Measurements from ENCODE around the gene LCN2. TPM values are rescaled to one million over a fixed set of nuclear protein-coding genes. Genes with fewer than 3 reads are reported as not detected.

The LCN2 gene
- 430 and 537 TPM in 2 replicates for total RNA-seq (2021)
- Bru-seq, nascent RNA: percentile 96 among the genes with signal in this experiment
- percentile 95 among the genes with signal in this experiment for BruChase-seq, experiment 1, labeled RNA remaining after a 2-hour chase
- BruChase-seq, experiment 2, labeled RNA remaining after a 6-hour chase: percentile 98 among the genes with signal in this experiment
- long read RNA-seq, transcript LCN2-201 (7 exons, 822 nt): major isoform, 210 of 282 reads
- long read RNA-seq, partial matches to known transcripts: 34 of 282 reads
- long read RNA-seq, other reads (novel, unspliced or antisense): 33 of 282 reads

GRCh38 chr9:128149001-128149701 is at the start of gene LCN2:
Gene LCN2, plus strand, starts transcription at chr9:128149453. Its CDS starts 73 bp downstream, at chr9:128149526.
- POLR2A ChIA-PET (ENCODE audit: unreplicated experiment): interaction anchor here (0.6 to 0.8 kb wide), 2 partner anchors 10 to 41 kb away, joined by 5 to 10 read pairs; no protein-coding TSS in a partner anchor
- Histone ChIP-seq H4K20me1 (ENCODE audit: insufficient read depth) (peaks cover 24% of the 10 kb centered on the region), H3K4me2 (peak within 1 kb of the TSS; percentile 100), H3F3A (ENCODE audit: insufficient read depth, low read depth) (peaks cover 81% of the 10 kb centered on the region), H3K36me3 (ENCODE audit: low read depth) (peaks cover 7% of the 10 kb centered on the region; the same call in 1 of the 2 replicates), H3K4me3 (peak within 1 kb of the TSS; percentile 97), H3K27ac (peak within 1 kb of the TSS; percentile 99), H2AFZ (no peak within 1 kb of the TSS), H3K79me2 (ENCODE audit: low read depth) (peaks cover 44% of the 10 kb centered on the region), H3K4me1 (replicated peaks; ENCODE audit: insufficient read depth) (peaks cover 60% of the 10 kb centered on the region), H3K27me3 (ENCODE audit: insufficient read depth, low read depth) (no peaks in the 10 kb centered on the region), H3K9me2 (ENCODE audit: insufficient read depth) (no peaks in the 10 kb centered on the region), H3K9me3 (ENCODE audit: insufficient read depth, low read depth) (no peaks in the 10 kb centered on the region)
- peak; percentile 93 to 96 for DNase-seq
- TF ChIP-seq EZH2 (IDR thresholded peaks at IDR 0.05; ENCODE audit: low read depth) (no peak), CTCF (conservative IDR thresholded peaks at IDR 0.05) (no peak; the same call in 1 of the 2 replicates)
- CTCF ChIA-PET: no interaction called here
- intact Hi-C loops (cut with micrococcal nuclease; ENCODE audit: unreplicated experiment): loop anchor here (1.0 to 5.0 kb wide), 3 partner anchors 12 to 43 kb away; partner anchors contain the start of gene CIZ1
- BruUV-seq (replicated peaks): no TSS peak

- Histone ChIP-seq H3K4me3 (peak overlapping the region; percentile 56; the same call in 1 of the 2 replicates), H3F3A (ENCODE audit: insufficient read depth, low read depth) (peaks cover 21% of the 10 kb centered on the region), H3K79me2 (ENCODE audit: low read depth) (peaks cover 48% of the 10 kb centered on the region), H3K27ac (peak overlapping the region; percentile 82), H2AFZ (no peak overlapping the region), H3K27me3 (ENCODE audit: insufficient read depth, low read depth) (no peaks in the 10 kb centered on the region), H3K4me1 (replicated peaks; ENCODE audit: insufficient read depth) (peaks cover 26% of the 10 kb centered on the region), H4K20me1 (ENCODE audit: insufficient read depth) (peaks cover 9% of the 10 kb centered on the region; the same call in 1 of the 2 replicates), H3K9me3 (ENCODE audit: insufficient read depth, low read depth) (no peaks in the 10 kb centered on the region), H3K9me2 (ENCODE audit: insufficient read depth) (no peaks in the 10 kb centered on the region), H3K4me2 (peak overlapping the region; percentile 98), H3K36me3 (ENCODE audit: low read depth) (no peaks in the 10 kb centered on the region)
- no peak for TF ChIP-seq EZH2 (IDR thresholded peaks at IDR 0.05; ENCODE audit: low read depth)
- CTCF ChIA-PET: interaction anchor here (0.6 to 0.7 kb wide), 3 partner anchors 48 to 154 kb away, joined by 3 to 5 read pairs (median 4); no protein-coding TSS in a partner anchor
- intact Hi-C loops (cut with micrococcal nuclease; ENCODE audit: unreplicated experiment): loop anchor here (2.0 to 5.0 kb wide), 4 partner anchors 21 to 163 kb away; partner anchors contain the start of genes DPM2 and SLC25A25
- POLR2A ChIA-PET (ENCODE audit: unreplicated experiment): interaction anchor here (0.8 kb wide), 1 partner anchor 14 kb away, joined by 8 read pairs; no protein-coding TSS in a partner anchor
- BruUV-seq (replicated peaks): no TSS peak
- no peak for DNase-seq
These were observed 49.2 kb upstream of the LCN2 start for GRCh38 chr9:128099932-128100491.

DNA sequence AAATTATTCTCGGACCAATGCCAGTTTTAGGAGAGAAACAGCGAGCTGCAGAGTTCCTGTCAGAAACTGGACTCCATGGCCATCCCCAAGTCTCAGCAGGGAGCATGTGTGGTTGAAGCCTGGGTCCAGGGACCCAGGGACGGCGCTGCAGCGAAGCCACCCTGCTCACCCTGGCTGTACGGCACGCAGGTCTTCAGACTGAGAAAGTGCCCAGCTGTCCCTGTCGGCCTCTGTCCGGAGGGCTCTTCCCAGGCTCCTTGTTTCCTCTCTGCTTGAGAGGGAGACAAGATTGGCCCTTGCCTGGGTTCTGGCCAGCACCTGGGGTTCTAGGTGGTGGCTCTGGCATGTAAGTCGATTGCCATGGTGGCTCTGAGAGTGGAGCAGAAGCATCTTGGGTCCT is 48.7 kb upstream of the LCN2 start:
- Histone ChIP-seq H3K79me2 (ENCODE audit: low read depth) (peaks cover 43% of the 10 kb centered on the region), H3K9me2 (ENCODE audit: insufficient read depth) (no peaks in the 10 kb centered on the region), H4K20me1 (ENCODE audit: insufficient read depth) (peaks cover 9% of the 10 kb centered on the region; the same call in 1 of the 2 replicates), H3K4me3 (no peak overlapping the region), H3K4me2 (peak overlapping the region; percentile 98), H3K27me3 (ENCODE audit: insufficient read depth, low read depth) (no peaks in the 10 kb centered on the region), H3K9me3 (ENCODE audit: insufficient read depth, low read depth) (no peaks in the 10 kb centered on the region), H3F3A (ENCODE audit: insufficient read depth, low read depth) (peaks cover 19% of the 10 kb centered on the region), H3K27ac (no peak overlapping the region), H3K4me1 (replicated peaks; ENCODE audit: insufficient read depth) (peaks cover 21% of the 10 kb centered on the region), H3K36me3 (ENCODE audit: low read depth) (0 out of 2 replicates have a peak, but pooled peaks cover under 1% of the 10 kb centered on the region), H2AFZ (no peak overlapping the region)
- ChIA-PET POLR2A (ENCODE audit: unreplicated experiment) (interaction anchor here (0.8 kb wide), 1 partner anchor 13 kb away, joined by 8 read pairs; no protein-coding TSS in a partner anchor), CTCF (interaction anchor here (0.6 kb wide), 1 partner anchor 49 kb away, joined by 3 read pairs; no protein-coding TSS in a partner anchor)
- intact Hi-C loops (cut with micrococcal nuclease; ENCODE audit: unreplicated experiment): no loop called here
- DNase-seq: no peak
- BruUV-seq (replicated peaks): no TSS peak
- TF ChIP-seq EZH2 (IDR thresholded peaks at IDR 0.05; ENCODE audit: low read depth) (no peak), CTCF (conservative IDR thresholded peaks at IDR 0.05) (no peak)

Data from PC-9 (cell line).